Esophagus squamous epithelium (tissue), 5 donors: ENCODE data around the gene NR2F1-AS1. TPM values are rescaled to one million over a fixed set of nuclear protein-coding genes. Genes with fewer than 3 reads are reported as not detected.

Experiments
- DNase-seq: peaks from one replicate; lab custom pipeline; 2025; lab: John Stamatoyannopoulos, UW
- H3K27ac ChIP-seq, 4 donors: fragments of 200-600 bp; sonication (generic); one replicate each; pipeline ENCODE4 v1.5.1; 2016 to 2019; ENCODE audit warnings: mild to moderate bottlenecking in 1 of 4
- H3K27me3 ChIP-seq, 4 donors: fragments of 200-600 bp; sonication (generic); 1 replicate in 3 of 4; 2 replicates in 1 of 4; pipeline versions ENCODE4 v1.5.1 to v1.6.0; 2017 to 2021; ENCODE audit warnings: antibody characterized with exemption in 1 of 4
- H3K36me3 ChIP-seq, 3 donors: fragments of 200-600 bp; sonication (generic); one replicate each; pipeline ENCODE4 v1.5.1; 2016 to 2019
- H3K4me1 ChIP-seq, 3 donors: fragments of 200-600 bp; sonication (generic); one replicate each; pipeline ENCODE4 v1.5.1; 2017 to 2019
- H3K4me3 ChIP-seq, 4 donors: fragments of 200-600 bp; sonication (generic); 1 replicate in 3 of 4; 2 replicates in 1 of 4; pipeline ENCODE4 v1.5.1; 2016 to 2019; ENCODE audit warnings: mild to moderate bottlenecking in 2 of 4, moderate library complexity in 1 of 4
- H3K9me3 ChIP-seq, 3 donors: fragments of 200-600 bp; sonication (generic); one replicate each; pipeline ENCODE4 v1.5.1; 2016 to 2019
- POLR2A ChIP-seq, 4 donors: fragments of 450-650 bp; IDR thresholded peaks; one replicate each; pipeline ENCODE4 v1.6.1; 2017; ENCODE audit warnings: antibody characterized with exemption in 4 of 4, mild to moderate bottlenecking in 4 of 4, moderate library complexity in 3 of 4
- WGBS, 2 donors: methylation state at CpG; one replicate each; pipeline ENCODE4 v1.1.5; 2018; 5-methylcytosine and 5-hydroxymethylcytosine counted together
- intact Hi-C: fragments of 100-400 bp; cut with DNase I; formaldehyde crosslinking; loops from one replicate; pipeline ENCODE4 v1.15.0; 2022
- total RNA-seq, 4 donors: library from RNA; depleted of rRNA; stranded (reverse); fragments of >200 nt; gene quantifications; one replicate each; pipeline ENCODE4 v1.1.0, GENCODE V29; 2016
- TF ChIP-seq, protein P1 (sequence below), 6 experiments: fragments of 450-650 bp in 4 of 6; fragments of 200-600 bp in 2 of 6; sonication (generic) in 2 of 6; IDR thresholded peaks; one replicate each; pipeline ENCODE4 v1.5.1; 2016 to 2019; ENCODE audit warnings: antibody characterized with exemption in 6 of 6, mild to moderate bottlenecking in 4 of 6, moderate library complexity in 4 of 6
- donor health status: DM: yes; HTN: yes; CAD: no.

NR2F1-AS1 gene
- total RNA-seq, 4 donors from 2014 or later, result 0.49 to 11.3 (median 1.5) TPM

DNA sequence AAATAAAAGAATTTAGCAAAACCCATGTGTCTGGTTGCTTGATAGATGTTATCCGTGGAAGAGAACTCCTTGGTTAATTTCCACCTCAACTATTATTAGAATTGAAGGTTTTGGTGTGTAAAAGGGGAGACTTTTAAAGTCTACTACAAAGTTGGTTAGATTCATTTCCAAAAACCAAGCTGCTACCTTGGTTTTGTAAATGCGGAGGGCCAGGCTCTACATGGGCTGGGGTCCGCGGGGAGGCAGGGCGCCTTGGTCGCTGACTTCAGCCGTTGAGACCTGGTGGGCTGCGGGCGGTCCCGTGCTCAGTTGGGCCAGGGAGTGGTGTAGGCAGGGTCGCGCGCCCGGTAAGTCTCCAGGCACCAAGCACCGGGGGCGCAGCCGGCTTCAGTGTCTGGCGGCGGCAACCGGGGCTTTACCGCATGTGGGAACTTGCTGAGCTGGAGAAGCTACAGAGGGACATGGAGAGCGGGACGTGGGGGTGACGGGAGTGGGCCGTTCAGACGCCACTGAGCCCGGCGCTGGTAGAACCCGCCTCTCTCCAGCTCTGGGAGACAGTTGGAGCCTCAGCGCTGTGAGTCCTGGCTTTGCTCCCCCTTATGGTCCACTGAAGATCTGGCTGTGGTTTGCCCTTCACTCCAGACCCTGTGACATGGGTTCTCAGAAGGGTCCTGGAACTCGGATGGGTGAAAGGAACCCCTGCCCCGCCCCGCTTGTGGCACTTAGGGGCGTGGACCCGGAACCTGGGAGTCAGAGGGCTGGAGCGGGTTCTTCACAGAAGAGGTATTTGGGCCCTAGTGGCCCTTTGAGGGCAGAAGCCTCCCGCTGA is 13.8 kb upstream of the NR2F1-AS1 start:
- H3K27me3 ChIP-seq, result peaks cover 0 to 82% (median 0%) of the 10 kb centered on the region in 4 donors
- TF ChIP-seq, protein P1, sequence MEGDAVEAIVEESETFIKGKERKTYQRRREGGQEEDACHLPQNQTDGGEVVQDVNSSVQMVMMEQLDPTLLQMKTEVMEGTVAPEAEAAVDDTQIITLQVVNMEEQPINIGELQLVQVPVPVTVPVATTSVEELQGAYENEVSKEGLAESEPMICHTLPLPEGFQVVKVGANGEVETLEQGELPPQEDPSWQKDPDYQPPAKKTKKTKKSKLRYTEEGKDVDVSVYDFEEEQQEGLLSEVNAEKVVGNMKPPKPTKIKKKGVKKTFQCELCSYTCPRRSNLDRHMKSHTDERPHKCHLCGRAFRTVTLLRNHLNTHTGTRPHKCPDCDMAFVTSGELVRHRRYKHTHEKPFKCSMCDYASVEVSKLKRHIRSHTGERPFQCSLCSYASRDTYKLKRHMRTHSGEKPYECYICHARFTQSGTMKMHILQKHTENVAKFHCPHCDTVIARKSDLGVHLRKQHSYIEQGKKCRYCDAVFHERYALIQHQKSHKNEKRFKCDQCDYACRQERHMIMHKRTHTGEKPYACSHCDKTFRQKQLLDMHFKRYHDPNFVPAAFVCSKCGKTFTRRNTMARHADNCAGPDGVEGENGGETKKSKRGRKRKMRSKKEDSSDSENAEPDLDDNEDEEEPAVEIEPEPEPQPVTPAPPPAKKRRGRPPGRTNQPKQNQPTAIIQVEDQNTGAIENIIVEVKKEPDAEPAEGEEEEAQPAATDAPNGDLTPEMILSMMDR (IDR thresholded peaks at IDR 0.05), result no peak
- TF ChIP-seq POLR2A (IDR thresholded peaks at IDR 0.05), result peak in 1 of 4 donors; percentile 6
- intact Hi-C loops, result no loop called here

DNA sequence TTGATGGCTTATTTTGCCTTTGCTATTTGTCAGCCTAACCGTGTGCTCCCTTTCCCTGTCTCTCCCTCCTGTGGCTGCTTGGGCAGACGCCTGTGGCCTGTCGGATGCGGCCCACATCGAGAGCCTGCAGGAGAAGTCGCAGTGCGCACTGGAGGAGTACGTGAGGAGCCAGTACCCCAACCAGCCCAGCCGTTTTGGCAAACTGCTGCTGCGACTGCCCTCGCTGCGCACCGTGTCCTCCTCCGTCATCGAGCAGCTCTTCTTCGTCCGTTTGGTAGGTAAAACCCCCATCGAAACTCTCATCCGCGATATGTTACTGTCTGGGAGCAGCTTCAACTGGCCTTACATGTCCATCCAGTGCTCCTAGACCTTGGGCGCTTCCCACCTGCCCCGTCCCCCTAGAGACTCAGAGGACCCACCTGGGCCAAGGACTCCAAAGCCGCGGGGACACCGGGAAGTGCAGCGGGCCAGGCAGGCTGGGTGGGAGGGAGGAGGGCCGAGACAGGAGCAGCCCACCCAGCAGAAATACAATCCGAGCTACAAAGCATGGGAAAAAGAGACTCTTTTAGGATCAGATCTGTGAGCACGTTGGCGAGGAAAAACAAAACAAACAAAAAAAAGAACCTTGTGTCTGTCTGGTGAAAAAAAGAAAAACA is 12.6 kb upstream of the NR2F1-AS1 start:
- no peak for DNase-seq
- Histone ChIP-seq H3K4me3 (peak overlapping the region in 1 of 4 donors; percentile 27), H3K4me1 (peaks cover 8 to 71% (median 22%) of the 10 kb centered on the region in 3 donors), H3K9me3 (no peaks in the 10 kb centered on the region), H3K27ac (peak overlapping the region in 2 of 4 donors; percentile 24 to 27), H3K36me3 (peaks cover 0 to 9% (median 0%) of the 10 kb centered on the region in 3 donors), H3K27me3 (peaks cover 0 to 82% (median 0%) of the 10 kb centered on the region in 4 donors)
- intact Hi-C loops, result no loop called here
- no peak for TF ChIP-seq POLR2A (IDR thresholded peaks at IDR 0.05)
- TF ChIP-seq, protein P1 (IDR thresholded peaks at IDR 0.05), result no peak
- 52 to 65% methylated on average over 7 to 26 of the region's 30 CpGs for WGBS, 2 donors

More for the DNA sequence above, 13.8 kb upstream of the NR2F1-AS1 start:
- 34 to 53% methylated on average over 2 to 22 of the region's 37 CpGs for whole genome bisulfite sequencing, 2 donors
- H3K9me3 ChIP-seq, result no peaks in the 10 kb centered on the region
- no peak for DNase-seq
- H3K4me3 ChIP-seq, result peak overlapping the region in 1 of 4 donors; percentile 12
- peaks cover 8 to 70% (median 22%) of the 10 kb centered on the region in 3 donors for H3K4me1 ChIP-seq
- peaks cover 0 to 9% (median 0%) of the 10 kb centered on the region in 3 donors for H3K36me3 ChIP-seq
- H3K27ac ChIP-seq, result peak overlapping the region in 3 of 4 donors; percentile 39 to 61 (median 54)

DNA sequence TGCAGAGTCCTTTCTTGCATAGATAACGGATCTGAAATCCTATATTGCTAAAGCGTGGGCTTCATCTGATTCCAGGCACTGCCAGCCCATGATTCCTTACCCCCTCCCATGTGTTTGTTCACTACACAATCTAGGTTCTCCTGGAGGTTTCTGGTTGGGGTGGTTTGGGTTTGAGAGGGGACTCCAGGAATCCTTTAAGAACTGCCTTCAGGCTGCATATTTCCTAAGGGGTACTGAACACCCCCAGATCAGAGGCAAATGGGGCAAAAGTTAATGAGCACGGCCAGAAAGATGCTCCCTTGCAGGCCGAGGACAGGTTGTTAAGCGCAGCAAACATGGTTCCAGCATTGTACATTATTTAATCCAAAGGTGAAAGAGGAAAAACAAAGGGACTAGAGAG is 11.9 kb upstream of the NR2F1-AS1 start:
- TF ChIP-seq, protein P1 (IDR thresholded peaks at IDR 0.05), result no peak
- 73 to 78% methylated on average over 5 of the region's 5 CpGs for WGBS, 2 donors
- H3K4me3 ChIP-seq, result no peak overlapping the region
- peak overlapping the region in 1 of 4 donors; percentile 27 for H3K27ac ChIP-seq
- intact Hi-C loops, result no loop called here
- H3K36me3 ChIP-seq, result peaks cover 0 to 9% (median 0%) of the 10 kb centered on the region in 3 donors
- H3K27me3 ChIP-seq, result peaks cover 0 to 82% (median 2%) of the 10 kb centered on the region in 4 donors
- no peaks in the 10 kb centered on the region for H3K9me3 ChIP-seq
- DNase-seq, result no peak
- peaks cover 8 to 63% (median 21%) of the 10 kb centered on the region in 3 donors for H3K4me1 ChIP-seq

DNA sequence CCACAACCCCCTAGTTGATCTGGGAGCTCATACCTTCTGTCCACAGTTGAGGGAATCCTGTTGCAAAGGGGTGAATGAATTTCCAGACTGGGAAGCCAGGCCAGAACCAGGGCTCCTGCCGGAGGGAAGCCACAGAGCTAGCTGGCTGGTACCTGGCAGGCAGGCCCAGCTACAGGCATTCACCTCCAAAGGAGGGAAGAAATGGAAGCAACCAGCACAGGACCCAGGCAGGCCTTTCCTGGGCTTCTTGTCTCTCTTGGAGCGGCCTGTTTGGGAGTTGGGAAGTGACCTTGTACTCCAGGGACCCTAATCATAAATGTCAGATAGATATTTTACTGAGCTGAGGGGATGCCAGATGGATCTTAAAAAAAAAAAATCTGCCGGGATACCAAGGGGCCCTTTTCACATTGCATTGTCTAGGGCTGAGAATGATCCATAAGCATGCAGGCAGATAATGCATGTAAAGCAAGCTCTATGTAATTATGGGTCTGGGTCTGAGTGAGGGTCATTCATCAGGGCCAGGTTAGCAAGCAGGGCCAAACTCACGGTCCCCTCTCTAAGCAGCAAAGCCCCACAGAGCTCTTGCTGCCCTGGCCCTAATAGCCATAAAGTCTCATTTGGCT is 10.4 kb upstream of the NR2F1-AS1 start:
- peaks cover 0 to 9% (median 0%) of the 10 kb centered on the region in 3 donors for H3K36me3 ChIP-seq

DNA sequence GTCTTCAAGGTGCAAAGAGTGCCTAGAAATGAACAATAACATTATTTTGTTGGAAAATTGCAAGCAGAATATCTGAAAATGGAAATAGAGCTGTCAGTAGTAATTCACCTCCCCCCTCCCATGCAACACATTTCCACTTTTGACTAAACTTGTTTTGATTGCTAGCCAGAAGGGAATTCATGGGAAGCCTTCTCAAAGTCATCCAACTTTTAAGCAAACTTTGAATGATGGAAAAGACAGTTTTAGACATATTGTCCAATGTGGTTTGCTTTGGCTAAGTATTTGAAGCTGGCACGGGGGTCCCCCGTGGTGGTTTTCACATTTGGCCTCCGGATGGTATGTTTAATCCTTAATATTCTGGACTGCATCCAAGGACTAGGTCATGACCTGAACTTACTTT is 9.5 kb upstream of the NR2F1-AS1 start:
- peaks cover 0 to 9% (median 0%) of the 10 kb centered on the region in 3 donors for H3K36me3 ChIP-seq
- H3K27ac ChIP-seq, result no peak overlapping the region
- no peak overlapping the region for H3K4me3 ChIP-seq
- WGBS, 2 donors, result 25 to 49% methylated on average over 3 of the region's 3 CpGs
- intact Hi-C loops, result no loop called here
- no peak for DNase-seq
- TF ChIP-seq POLR2A (IDR thresholded peaks at IDR 0.05), result no peak
- TF ChIP-seq, protein P1 (IDR thresholded peaks at IDR 0.05), result no peak
- no peaks in the 10 kb centered on the region for H3K9me3 ChIP-seq
- H3K4me1 ChIP-seq, result peaks cover 0 to 46% (median 7%) of the 10 kb centered on the region in 3 donors
- H3K27me3 ChIP-seq, result peaks cover 0 to 82% (median 13%) of the 10 kb centered on the region in 4 donors

More for the DNA sequence above, 10.4 kb upstream of the NR2F1-AS1 start:
- no peak for TF ChIP-seq POLR2A (IDR thresholded peaks at IDR 0.05)
- H3K27me3 ChIP-seq, result peaks cover 0 to 82% (median 6%) of the 10 kb centered on the region in 4 donors
- no peaks in the 10 kb centered on the region for H3K9me3 ChIP-seq
- intact Hi-C loops, result no loop called here
- WGBS, 2 donors, result 80 to 93% methylated on average over 3 of the region's 4 CpGs
- DNase-seq, result no peak
- peaks cover 0 to 49% (median 7%) of the 10 kb centered on the region in 3 donors for H3K4me1 ChIP-seq
- no peak overlapping the region for H3K4me3 ChIP-seq
- peak overlapping the region in 2 of 4 donors; percentile 6 to 18 for H3K27ac ChIP-seq
